ENCODE measurements around the gene THOC6. TPM values are rescaled to one million over a fixed set of nuclear protein-coding genes. Genes with fewer than 3 reads are reported as not detected.

THOC6 gene
- total RNA-seq, 1 experiment from 2014 or later, result 68.2 TPM

GRCh38 chr16:3036726-3037315, 13.0 kb downstream of the THOC6 start, which contains the start of gene BICDL2:
BICDL2 (minus strand) TSS chr16:3036944; CDS start chr16:3035496, 1,448 bp downstream.
- peaks cover 7% of the 10 kb centered on the region for H3K23me2 ChIP-seq (ENCODE audit: insufficient read length, low read depth, low read length, poor library complexity, severe bottlenecking)
- Mint-ChIP-seq H3K27ac (peak within 1 kb of the TSS in 2 of 3 experiments; percentile 21 to 42; a peak in 2 of 7 replicates), H3K36me3 (ENCODE audit: insufficient read depth in 1 of 3, low read depth in 3 of 3) (peaks cover 3 to 5% (median 3%) of the 10 kb centered on the region in 3 experiments; a peak in 4 of 7 replicates), H3K4me1 (peaks cover 26 to 28% of the 10 kb centered on the region in 2 experiments), H3K4me3 (peak within 1 kb of the TSS; percentile 66 to 79), H3K27me3 (ENCODE audit: low read depth) (peaks cover 42% of the 10 kb centered on the region), H3K9me3 (no peaks in the 10 kb centered on the region)
- no peak within 1 kb of the TSS for H2BK20ac ChIP-seq (ENCODE audit: low read depth, low read length, poor library complexity, severe bottlenecking)
- DNase-seq, result peak; percentile 89
- no peaks in the 10 kb centered on the region for H3K27me3 ChIP-seq (ENCODE audit: insufficient read depth, low read length)
- no peak within 1 kb of the TSS for H3T11ph ChIP-seq (ENCODE audit: low read length)
- TF ChIP-seq CTCF (conservative IDR thresholded peaks at IDR 0.05), result no peak
- no peak within 1 kb of the TSS for H2AK5ac ChIP-seq (ENCODE audit: insufficient read length, low read length)
- H3K23ac ChIP-seq (ENCODE audit: insufficient read length, low read depth, low read length), result no peak within 1 kb of the TSS
- H4K20me1 ChIP-seq (ENCODE audit: control insufficient read depth, insufficient read depth, insufficient read length), result peaks cover 3% of the 10 kb centered on the region
- no peak within 1 kb of the TSS for H3K4ac ChIP-seq (ENCODE audit: low read depth, low read length)
- H4K91ac ChIP-seq (ENCODE audit: insufficient read length, low read depth, low read length), result no peak within 1 kb of the TSS
- no peak within 1 kb of the TSS for H4K5ac ChIP-seq (ENCODE audit: insufficient read length, low read depth, low read length)
- WGBS (ENCODE audit: extremely low coverage, insufficient read length, low lambda C conversion rate), result no CpG with 5 or more reads among the region's 44 CpGs
- no peak within 1 kb of the TSS for H3K27ac ChIP-seq (ENCODE audit: insufficient read length, low read depth, low read length)
- H3K56ac ChIP-seq (ENCODE audit: insufficient read length, low read depth, low read length), result no peak within 1 kb of the TSS
- no peaks in the 10 kb centered on the region for H3K9me3 ChIP-seq (ENCODE audit: control insufficient read depth, low read depth, low read length)
- H2BK15ac ChIP-seq (ENCODE audit: low read depth, low read length), result no peak within 1 kb of the TSS
- H3K79me2 ChIP-seq (ENCODE audit: insufficient read depth, low read length), result no peaks in the 10 kb centered on the region
- H3K9ac ChIP-seq (ENCODE audit: extremely low read depth, insufficient read length, low read length), result peak within 1 kb of the TSS; percentile 10
- no peak within 1 kb of the TSS for H2BK5ac ChIP-seq (ENCODE audit: insufficient read length, low read length)
- no peak within 1 kb of the TSS for H2AFZ ChIP-seq (ENCODE audit: low read length)
- H4K8ac ChIP-seq (replicated peaks; ENCODE audit: insufficient read length, low read depth, low read length), result no peak within 1 kb of the TSS
- no peaks in the 10 kb centered on the region; the same call in 1 of the 2 replicates for H3K4me1 ChIP-seq (ENCODE audit: insufficient read depth, low read length)
- peak within 1 kb of the TSS; percentile 77; the same call in 1 of the 2 replicates for H3K14ac ChIP-seq (ENCODE audit: insufficient read depth, low read length)
- H2BK120ac ChIP-seq (ENCODE audit: low read depth, low read length, poor library complexity, severe bottlenecking), result no peak within 1 kb of the TSS
- H2BK12ac ChIP-seq (ENCODE audit: insufficient read length, low read depth, low read length), result no peak within 1 kb of the TSS
- no peaks in the 10 kb centered on the region for H3K79me1 ChIP-seq (ENCODE audit: insufficient read depth, low read depth, low read length, poor library complexity, severe bottlenecking)
- peak within 1 kb of the TSS; percentile 31 for H3K18ac ChIP-seq (ENCODE audit: insufficient read length, low read depth, low read length)
- peak within 1 kb of the TSS; percentile 78 for H3K4me2 ChIP-seq (ENCODE audit: insufficient read depth, insufficient read length, low read length)

Data from H9 (cell line).